ENCODE results near the gene TMEM229A. TPM values are rescaled to one million over a fixed set of nuclear protein-coding genes. Genes with fewer than 3 reads are reported as not detected.

The TMEM229A gene
- total and polyA plus RNA-seq, 10 of the 15 experiments (the other 5 are each of a cell fraction or from before 2014, with no cell fraction given), result not detected

- FAIRE-seq, result no peak
- CTCF ChIA-PET, result interaction anchor here (0.5 kb wide), 1 partner anchor 47 kb away, joined by 3 read pairs; no protein-coding TSS in a partner anchor
Measured at GRCh38 chr7:124073310-124073645, 40.4 kb upstream of the TMEM229A start.

GRCh38 chr7:124072603-124073309 lies 39.9 kb upstream of the TMEM229A start:
- TF ChIP-seq HDAC6 (IDR thresholded peaks at IDR 0.05; ENCODE audit: unreplicated experiment) (no peak), NFXL1 (IDR thresholded peaks at IDR 0.05; ENCODE audit: borderline replicate concordance) (no peak), PAX5 (IDR thresholded peaks at IDR 0.05; ENCODE audit: borderline replicate concordance, low read depth, low read length) (no peak), ATF7 (IDR thresholded peaks at IDR 0.05; ENCODE audit: low read depth) (no peak), RBBP5 (conservative IDR thresholded peaks at IDR 0.05) (no peak), CBX3 (IDR thresholded peaks at IDR 0.05; ENCODE audit: borderline replicate concordance, low read depth) (no peak)
- in situ Hi-C loops (cut with MboI) (no loop called here), intact Hi-C loops (cut with micrococcal nuclease; ENCODE audit: unreplicated experiment) (no loop called here)
- no peaks in the 10 kb centered on the region for H3K9me3 ChIP-seq (replicated peaks; ENCODE audit: control insufficient read depth, insufficient read depth, low read length)
- FAIRE-seq (no peak), DNase-seq (ENCODE audit: low read depth, low spot score) (no peak), ATAC-seq (no peak)
- RAD21 ChIA-PET (ENCODE audit: unreplicated experiment), result no interaction called here
- WGBS (ENCODE audit: insufficient coverage, insufficient replicate concordance, low lambda C conversion rate, missing lambda C conversion rate), result 25% methylated on average over 4 of the region's 4 CpGs
- H3K4me2 ChIP-seq (ENCODE audit: control insufficient read depth, insufficient read depth), result no peak overlapping the region
- H3K4me1 ChIP-seq (ENCODE audit: control insufficient read depth, insufficient read depth, low read length), result no peaks in the 10 kb centered on the region
- no TSS peak for BruUV-seq (replicated peaks)
- SMC1A ChIA-PET (ENCODE audit: uncharacterized antibody, unreplicated experiment), result no interaction called here
- no peaks in the 10 kb centered on the region for H3K79me2 ChIP-seq (ENCODE audit: control insufficient read depth, insufficient read depth, low read length)
- POLR2A ChIA-PET, result no interaction called here
- no peak overlapping the region for H3K4me3 ChIP-seq
- H3K36me3 ChIP-seq (ENCODE audit: control insufficient read depth in 2 of 2, insufficient read depth in 2 of 2, low read length in 1 of 2), result no peaks in the 10 kb centered on the region
- H3K27me3 ChIP-seq (replicated peaks in 1 of 2; ENCODE audit: control insufficient read depth in 2 of 2, insufficient read depth in 2 of 2, low read length in 1 of 2), result no peaks in the 10 kb centered on the region
- no peak overlapping the region for H2AFZ ChIP-seq (ENCODE audit: control insufficient read depth, low read depth, low read length)
- no peak overlapping the region for H3K27ac ChIP-seq (ENCODE audit: control insufficient read depth, insufficient read depth)
- no peak overlapping the region for H3K9ac ChIP-seq (ENCODE audit: control insufficient read depth, insufficient read depth, low read length)
- no peaks in the 10 kb centered on the region for H4K20me1 ChIP-seq (ENCODE audit: control insufficient read depth, insufficient read depth)
- CTCF ChIA-PET, result no interaction called here

More at GRCh38 chr7:124073310-124073645, 40.4 kb upstream of the TMEM229A start:
- H3K9me3 ChIP-seq (replicated peaks; ENCODE audit: control insufficient read depth, insufficient read depth, low read length), result no peaks in the 10 kb centered on the region
- no peak overlapping the region for H3K4me2 ChIP-seq (ENCODE audit: control insufficient read depth, insufficient read depth)
- no peaks in the 10 kb centered on the region for H3K27me3 ChIP-seq (replicated peaks in 1 of 2; ENCODE audit: control insufficient read depth in 2 of 2, insufficient read depth in 2 of 2, low read length in 1 of 2)
- no peaks in the 10 kb centered on the region for H3K79me2 ChIP-seq (ENCODE audit: control insufficient read depth, insufficient read depth, low read length)
- H3K4me1 ChIP-seq (ENCODE audit: control insufficient read depth, insufficient read depth, low read length), result no peaks in the 10 kb centered on the region
- ATAC-seq (no peak), DNase-seq (ENCODE audit: low read depth, low spot score) (no peak)
- TF ChIP-seq SPI1 (IDR thresholded peaks at IDR 0.05; ENCODE audit: borderline replicate concordance, insufficient read depth, low read depth, low read length) (no peak), TBL1XR1 (IDR thresholded peaks at IDR 0.05; ENCODE audit: low read depth, low read length) (no peak), MAX (IDR thresholded peaks at IDR 0.05; ENCODE audit: low read depth, low read length) (no peak), NR2F1 (conservative IDR thresholded peaks at IDR 0.05) (no peak), HDGF (IDR thresholded peaks at IDR 0.05) (no peak), ZNF622 (IDR thresholded peaks at IDR 0.05) (no peak), CREM (IDR thresholded peaks at IDR 0.05; ENCODE audit: low read depth) (no peak), TCF7 (IDR thresholded peaks at IDR 0.05; ENCODE audit: borderline replicate concordance) (no peak)
- no peak overlapping the region for H3K27ac ChIP-seq (ENCODE audit: control insufficient read depth, insufficient read depth)
- no peaks in the 10 kb centered on the region for H4K20me1 ChIP-seq (ENCODE audit: control insufficient read depth, insufficient read depth)
- H2AFZ ChIP-seq (ENCODE audit: control insufficient read depth, low read depth, low read length), result no peak overlapping the region
- ChIA-PET SMC1A (ENCODE audit: uncharacterized antibody, unreplicated experiment) (no interaction called here), RAD21 (ENCODE audit: unreplicated experiment) (no interaction called here), POLR2A (no interaction called here)
- intact Hi-C loops (cut with micrococcal nuclease; ENCODE audit: unreplicated experiment) (no loop called here), in situ Hi-C loops (cut with MboI) (no loop called here)
- 33% methylated on average over 4 of the region's 4 CpGs for WGBS (ENCODE audit: insufficient coverage, insufficient replicate concordance, low lambda C conversion rate, missing lambda C conversion rate)
- no peak overlapping the region for H3K4me3 ChIP-seq
- no peak overlapping the region for H3K9ac ChIP-seq (ENCODE audit: control insufficient read depth, insufficient read depth, low read length)
- no TSS peak for BruUV-seq (replicated peaks)
- no peaks in the 10 kb centered on the region for H3K36me3 ChIP-seq (ENCODE audit: control insufficient read depth in 2 of 2, insufficient read depth in 2 of 2, low read length in 1 of 2)
